ENCODE data around the gene NACA2.
A peak's percentile ranks its signal among the peaks of the same experiment; 100 is the strongest.
"Not testable (repeated sequence)": the region's sequence is repeated elsewhere in the genome, so short reads cannot be mapped to it uniquely, and the experiment has no call there.

Gene NACA2

DNA sequence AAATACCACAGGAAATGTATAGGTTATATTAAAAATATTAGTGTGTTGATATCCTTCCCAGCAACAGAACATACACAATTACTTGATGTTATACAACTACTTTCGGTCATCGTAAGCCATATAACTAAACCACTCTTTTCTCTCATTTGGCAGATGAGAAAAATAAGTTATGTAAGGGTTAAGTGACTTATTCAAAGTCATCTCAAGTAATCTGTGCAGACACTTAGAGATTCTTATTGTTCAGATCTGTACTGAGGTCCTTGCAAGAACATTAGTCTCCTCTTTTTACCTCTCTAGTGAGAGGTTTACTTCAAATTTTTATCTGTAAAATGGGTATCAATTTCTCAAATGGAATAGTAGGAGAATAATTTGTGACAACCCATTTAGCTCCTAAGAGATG, 15.0 kb downstream of the NACA2 start:
- DNase-seq (ENCODE audit: low read depth) = no peak

DNA sequence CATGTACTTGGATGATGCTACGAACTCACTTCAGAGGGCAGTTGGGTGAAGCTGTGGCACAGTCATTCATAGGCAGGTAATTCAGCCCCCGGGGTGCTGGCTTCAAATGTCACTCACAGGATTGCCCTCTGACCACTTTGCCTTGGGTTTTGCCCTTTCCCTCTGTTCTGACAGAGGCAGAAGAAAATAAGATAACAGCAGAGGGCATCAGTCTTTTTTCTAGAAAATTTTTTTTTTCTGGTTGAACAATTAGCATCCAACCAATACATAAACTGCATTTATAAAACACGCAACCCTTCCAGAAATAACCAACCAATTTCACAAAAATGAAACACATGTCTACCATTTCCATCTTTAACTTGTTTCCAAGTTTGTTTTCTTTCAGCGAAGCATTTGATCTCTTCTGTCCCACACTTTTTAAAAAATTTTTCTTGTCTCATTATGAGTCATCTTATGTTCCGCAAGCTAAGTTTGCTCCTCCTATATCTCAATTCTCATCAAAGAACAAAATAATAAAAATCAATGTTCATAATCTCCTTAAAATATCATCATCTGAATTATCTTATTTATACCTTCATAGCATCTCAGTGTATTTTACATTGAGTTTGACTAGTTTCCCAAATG, 15.6 kb downstream of the NACA2 start:
- DNase-seq (ENCODE audit: low read depth) = peak; percentile 16

DNA sequence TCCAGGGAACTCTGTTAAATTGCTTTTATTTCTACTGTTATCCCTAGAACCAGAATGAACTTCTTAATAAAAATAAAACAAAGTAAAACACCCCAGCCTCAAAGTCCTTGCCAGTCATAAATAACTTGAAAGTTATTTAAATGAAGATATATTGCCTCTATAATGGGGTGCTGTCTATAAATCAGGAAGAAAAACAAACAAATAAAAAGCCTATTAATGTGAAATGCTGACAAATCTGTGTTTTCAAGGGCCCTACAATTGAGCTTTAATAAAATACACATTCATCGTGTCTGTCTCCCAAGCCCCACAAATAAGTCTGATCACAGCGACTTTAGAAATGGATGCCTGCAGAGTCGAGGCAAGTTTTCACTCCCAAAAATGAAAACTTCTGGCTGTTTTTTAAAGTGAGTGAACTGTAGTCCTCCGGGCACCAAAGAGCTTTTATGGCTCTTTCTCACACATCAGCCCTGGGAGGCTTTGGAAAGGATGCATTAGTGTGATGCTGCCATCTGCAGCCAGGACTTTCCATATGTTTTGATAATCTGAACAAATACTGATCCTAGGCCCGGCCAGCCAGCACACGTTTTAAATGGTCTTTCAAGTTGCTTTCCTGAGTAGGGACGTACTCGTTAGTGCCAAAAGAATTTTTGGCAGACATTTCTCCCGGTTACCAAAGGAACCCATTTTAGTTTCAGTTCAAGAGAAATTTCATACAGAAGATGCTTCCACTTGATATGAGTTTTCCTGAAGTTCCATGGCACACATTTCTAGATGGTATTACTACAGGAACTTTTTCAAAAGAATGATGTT, 16.3 kb downstream of the NACA2 start:
- DNase-seq (ENCODE audit: low read depth) = peak; percentile 45

DNA sequence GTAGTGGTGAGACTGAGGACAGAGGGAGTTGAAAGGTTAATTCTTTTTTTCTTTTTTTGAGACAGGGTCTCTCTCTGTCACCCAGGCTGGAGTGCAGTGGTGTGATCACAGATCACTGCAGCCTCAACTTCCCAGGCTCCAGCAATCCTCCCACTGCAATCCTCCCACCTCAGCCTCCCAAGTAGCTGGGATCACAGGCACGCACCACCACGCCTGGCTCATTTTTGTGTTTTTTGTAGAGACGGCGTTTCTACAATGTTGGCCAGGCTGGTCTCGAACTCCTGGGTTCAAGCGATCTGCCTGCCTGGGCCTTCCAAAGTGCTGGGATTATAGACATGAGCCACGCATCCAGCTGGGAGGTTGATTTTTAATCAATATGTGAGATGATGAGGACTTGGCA, 18.5 kb downstream of the NACA2 start:
- not testable (repeated sequence) for DNase-seq (ENCODE audit: low read depth)

DNA sequence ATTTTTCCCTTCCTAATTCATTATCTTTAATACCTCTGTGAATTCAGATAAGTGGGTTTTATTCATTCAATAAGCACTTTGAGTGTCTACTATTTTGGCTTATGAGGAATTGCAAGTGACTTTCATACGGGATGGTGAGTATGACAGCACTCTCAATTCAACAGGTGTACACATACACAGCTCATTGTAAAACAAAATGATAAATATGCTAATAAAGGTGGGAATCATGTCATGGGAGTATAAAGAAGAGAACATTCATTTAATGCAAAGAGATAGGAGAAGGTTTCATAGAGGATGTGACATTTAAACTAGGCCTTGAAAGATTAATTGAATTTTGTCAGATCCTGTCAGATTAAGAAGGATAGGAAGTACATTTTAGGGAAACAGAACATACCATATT, 19.4 kb downstream of the NACA2 start:
- DNase-seq (ENCODE audit: low read depth) = no peak

DNA sequence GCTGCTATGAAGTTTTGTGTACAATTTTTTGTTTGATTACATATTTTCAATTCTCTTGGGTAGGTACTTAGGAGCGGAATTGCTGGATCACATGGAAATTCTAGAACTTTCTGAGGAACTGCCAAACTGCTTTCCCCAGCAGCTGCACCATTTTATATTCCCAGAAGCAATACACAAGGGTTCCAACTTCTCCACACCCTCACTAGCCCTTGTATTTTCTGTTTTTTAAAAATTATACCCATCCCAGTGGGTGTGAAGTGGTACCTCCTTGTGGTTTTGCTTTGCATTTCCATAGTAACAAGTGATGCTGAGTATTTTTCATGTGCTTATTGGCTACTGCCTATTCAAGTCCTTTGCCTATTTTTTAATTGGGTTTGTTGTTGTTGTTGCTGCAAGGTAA, 20.9 kb downstream of the NACA2 start:
- peak; percentile 32 for DNase-seq (ENCODE audit: low read depth)

DNA sequence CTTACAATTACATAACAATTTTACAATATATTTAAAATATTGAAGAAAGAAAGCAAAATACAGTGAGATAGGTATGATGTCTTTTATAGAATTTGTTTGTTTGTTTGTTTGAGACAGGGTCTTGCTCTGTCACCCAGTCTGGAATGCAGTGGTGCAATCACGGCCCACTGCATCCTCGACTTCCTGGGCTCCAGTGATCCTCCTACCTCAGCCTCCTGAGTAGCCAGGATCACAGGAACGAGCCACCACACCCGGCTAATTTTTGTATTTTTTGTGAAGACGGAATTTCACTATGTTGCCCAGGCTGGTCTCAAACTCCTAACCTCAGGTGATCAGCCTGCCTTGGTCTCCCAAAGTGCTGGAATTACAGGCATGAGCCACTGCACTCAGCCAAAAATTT, 21.5 kb downstream of the NACA2 start:
- not testable (repeated sequence) for DNase-seq (ENCODE audit: low read depth)

DNA sequence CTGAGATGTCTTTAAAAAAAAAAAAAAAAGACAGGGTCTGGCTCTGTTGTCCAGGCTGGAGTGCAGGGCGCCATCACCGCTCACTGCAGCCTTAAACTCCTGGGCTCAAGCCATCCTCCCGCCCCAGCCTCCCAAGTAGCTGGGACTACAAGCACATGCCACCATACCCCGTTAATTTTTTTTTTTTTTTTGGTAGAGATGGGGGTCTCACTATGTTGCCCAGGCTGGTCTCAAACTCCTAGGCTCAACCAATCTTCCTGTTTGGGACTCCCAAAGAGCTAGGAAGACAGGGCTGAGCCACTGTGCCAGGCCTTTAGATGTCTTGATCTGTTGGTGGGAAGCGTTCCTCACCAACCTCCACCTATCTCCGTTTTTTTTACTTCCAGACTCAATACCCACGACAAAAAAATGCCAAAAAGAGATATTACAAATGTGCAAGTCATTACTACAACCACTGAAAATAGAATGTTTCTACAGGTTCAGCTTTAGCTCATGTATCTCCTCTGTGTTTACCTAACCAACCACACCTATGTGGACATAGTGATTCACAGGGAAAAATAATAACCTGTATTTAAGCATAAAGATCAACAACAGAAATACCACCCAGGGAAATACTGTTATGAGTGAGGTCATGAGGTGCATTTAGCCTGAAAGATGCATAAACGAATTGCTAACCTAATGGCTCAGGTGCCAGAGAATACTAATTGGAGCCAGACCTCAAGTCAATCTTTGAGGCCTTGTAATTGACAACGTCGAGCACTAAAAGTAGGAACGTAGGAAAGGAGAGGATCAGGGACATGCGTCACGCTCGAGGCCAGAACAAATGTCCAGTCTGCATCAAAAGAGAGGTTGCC, 22.6 kb downstream of the NACA2 start:
- no peak for DNase-seq (ENCODE audit: low read depth)

DNA sequence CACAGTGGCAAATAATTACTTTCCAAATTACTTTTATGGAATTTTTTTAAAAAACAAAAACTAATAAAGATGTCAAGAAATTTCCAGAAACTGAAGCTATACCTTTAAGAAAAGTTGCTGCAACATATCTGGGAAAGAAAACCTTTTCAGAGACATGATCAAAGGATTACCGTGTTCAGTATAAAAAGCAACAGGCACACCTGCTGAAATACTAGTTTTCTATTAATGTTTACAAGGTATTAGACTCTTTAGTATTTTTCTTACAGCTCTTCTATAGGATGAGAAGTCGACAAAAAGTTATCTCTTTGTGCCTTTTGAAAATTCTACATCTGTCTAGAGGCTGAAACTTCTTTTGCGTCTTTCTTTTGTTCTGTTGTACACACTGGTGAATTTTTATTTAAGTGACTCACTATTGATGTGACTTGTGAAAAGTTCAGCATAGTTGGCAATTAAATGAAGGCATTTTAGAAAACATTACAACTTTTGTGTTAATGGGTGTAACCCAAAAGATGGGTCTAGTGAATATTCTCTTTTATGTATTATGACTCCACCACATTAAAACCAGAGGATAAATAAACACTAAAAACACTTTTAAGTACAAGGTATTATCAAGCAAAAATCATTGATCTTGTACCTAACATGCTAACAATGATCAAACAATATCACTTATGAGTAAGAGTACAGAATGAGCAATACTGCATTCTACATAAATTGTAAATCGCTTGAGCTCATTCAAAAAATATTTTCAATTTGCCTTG, 23.8 kb downstream of the NACA2 start:
- DNase-seq (ENCODE audit: low read depth) = no peak

DNA sequence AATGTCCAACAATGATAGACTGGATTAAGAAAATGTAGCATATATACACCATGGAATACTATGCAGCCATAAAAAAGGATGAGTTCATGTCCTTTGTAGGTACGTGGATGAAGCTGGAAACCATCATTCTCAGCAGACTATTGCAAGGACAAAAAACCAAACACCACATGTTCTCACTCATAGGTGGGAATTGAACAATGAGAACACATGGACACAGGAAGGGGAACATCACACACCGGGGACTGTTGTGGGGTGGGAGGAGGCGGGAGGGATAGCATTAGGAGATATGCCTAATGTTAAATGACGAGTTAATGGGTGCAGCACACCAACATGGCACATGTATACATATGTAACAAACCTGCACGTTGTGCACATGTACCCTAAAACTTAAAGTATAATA, 24.6 kb downstream of the NACA2 start:
- not testable (repeated sequence) for DNase-seq (ENCODE audit: low read depth)

DNA sequence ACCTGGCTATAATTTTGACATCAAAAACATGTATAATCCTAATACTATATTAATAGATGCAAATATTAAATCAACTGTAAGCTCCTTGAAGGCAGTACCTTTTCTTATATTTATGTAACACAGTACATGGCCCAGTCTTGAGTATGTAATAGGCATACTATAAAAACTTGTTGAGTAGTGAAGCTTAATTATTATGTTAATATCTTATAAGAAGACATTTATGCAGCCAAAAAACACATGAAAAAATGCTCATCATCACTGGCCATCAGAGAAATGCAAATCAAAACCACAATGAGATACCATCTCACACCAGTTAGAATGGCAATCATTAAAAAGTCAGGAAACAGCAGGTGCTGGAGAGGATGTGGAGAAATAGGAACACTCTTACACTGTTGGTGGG, 25.2 kb downstream of the NACA2 start:
- DNase-seq (ENCODE audit: low read depth) = not testable (repeated sequence)

DNA sequence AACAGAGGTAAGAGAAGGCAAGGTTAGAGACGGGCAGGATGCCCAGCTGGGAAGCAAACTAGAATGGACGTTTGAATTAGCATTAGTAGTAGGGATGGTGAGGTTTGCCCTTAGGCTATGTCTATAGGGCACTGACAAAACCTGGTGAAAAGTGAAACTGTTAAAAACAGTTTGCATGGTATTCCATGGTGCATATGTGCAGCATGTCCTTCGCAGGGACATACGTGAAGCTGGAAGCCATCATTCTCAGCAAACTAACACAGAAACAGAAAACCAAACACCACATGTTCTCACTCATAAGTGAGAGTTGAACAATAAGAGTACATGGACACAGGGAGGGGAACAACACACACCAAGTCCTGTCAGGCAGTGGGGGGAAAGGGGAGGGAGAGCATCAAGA, 25.8 kb downstream of the NACA2 start:
- no peak for DNase-seq (ENCODE audit: low read depth)

DNA sequence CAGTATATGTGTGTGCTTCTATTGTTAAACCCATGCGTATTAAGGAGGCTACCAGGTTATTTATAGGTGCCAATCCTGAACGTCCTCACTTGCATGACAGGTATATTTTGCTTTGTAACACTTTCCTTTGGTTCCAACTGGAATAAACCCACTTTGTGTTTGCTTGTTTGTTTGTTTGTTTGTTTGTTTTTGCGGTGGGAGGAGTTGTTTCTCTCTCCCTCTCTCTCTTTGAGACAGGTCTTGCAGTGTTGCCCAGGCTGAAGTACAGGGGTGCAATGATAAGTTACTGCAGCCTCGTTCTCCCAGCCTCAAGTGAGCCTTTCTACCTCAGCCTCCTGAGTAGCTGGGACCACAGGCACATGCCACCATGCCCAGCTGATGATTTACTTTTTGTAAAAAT, 28.7 kb downstream of the NACA2 start:
- DNase-seq (ENCODE audit: low read depth) = no peak

DNA sequence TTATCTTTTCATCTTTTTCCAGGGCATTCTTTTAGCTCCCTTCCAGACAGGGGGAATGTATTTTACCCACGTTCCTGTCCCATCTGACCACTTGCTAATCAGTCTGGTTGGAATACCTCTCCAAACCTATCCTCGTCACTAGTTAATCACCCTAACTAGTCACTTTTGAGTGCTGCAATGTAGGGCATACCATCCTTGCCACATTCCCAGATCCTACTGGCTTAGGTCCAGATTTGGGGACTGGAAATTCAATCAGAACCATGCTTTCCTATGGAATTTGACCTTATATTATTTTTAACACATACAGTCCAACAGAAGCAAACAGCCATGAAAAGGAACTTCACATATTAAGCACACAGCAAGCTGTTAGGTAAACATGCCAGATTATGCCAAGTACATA, 29.7 kb downstream of the NACA2 start:
- DNase-seq (ENCODE audit: low read depth) = no peak

DNA sequence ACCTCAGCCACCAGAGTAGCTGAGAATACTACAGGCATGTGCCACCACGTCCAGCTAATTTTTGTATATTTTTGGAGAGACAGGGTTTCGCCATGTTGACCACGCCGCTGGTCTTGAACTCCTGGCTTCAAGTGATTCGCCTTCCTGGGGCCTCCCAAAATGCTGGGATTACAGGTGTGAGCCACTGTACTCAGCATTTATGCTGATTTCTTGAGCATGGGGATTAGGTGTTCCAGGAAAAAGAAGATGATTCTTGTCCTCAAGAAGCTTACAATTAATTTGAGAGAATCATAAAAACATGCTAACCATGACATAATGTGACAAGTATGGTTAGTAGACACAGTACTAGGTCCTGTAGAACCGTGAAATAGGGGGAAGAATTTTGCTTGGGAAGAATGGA, 30.9 kb downstream of the NACA2 start:
- no peak for DNase-seq (ENCODE audit: low read depth)

DNA sequence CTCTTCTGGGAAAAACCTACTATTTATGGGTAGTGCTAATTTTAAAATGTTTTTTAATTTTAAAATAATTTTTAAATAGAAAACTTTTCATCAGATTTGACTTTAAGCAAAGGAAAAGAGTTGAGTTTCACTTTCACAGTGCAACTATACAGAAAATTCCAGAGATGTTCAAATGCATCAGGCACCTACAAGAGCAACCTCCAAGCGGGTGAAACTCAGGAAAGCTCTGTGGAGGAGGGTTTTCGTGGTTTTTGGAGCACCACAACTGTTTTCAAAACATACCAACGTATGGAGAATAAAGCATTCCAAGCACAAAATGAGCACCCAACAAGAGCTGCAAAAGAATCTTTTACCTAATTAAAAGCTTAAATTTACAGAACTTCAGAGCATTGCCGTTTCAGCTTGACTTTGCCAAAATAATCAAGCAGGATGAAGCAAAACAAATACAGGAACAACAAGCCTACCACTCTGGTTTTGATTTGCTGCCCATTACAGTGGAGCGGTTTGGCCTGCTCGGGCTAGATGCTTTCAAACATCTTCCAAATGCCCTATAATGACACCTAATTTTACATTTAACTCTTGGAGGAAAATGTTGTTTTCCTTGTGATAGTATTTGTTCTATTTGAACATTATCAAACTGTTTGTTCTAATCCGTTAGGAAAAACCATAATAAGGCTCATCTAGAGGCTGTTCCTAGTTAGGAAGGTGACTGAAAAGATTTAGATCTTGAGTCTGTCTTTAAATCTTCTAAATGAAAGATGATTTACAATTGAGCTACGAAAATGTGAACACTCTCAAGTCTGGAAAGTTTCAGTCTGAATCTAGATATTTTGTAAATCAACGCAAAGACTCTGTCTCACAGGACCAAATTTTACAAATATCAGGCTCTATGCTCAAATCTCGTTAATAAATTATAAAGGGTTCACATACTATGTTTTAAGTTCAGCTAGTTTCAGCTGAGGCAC, 34.5 kb downstream of the NACA2 start:
- DNase-seq (ENCODE audit: low read depth) = no peak

DNA sequence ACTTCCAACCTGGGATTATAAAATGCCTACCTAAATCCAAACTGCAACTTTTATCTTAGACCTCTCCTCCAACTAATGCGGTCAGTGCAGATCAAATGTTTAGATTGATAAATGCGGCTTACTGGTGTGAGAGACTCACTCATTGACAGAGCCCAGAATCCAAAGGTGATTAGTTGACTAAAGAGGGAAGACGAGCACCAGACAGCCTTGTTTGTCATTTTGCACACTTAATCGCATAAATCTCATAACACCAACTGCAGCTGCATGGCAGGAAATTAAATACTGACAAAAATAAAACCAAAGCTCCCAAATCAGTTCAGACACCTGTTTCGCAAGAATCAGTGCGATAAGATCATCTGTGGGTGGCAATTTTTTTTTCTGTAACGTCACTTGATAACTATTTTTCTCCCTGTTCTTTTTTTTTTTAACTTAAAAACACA, 35.9 kb downstream of the NACA2 start:
- DNase-seq (ENCODE audit: low read depth) = no peak

DNA sequence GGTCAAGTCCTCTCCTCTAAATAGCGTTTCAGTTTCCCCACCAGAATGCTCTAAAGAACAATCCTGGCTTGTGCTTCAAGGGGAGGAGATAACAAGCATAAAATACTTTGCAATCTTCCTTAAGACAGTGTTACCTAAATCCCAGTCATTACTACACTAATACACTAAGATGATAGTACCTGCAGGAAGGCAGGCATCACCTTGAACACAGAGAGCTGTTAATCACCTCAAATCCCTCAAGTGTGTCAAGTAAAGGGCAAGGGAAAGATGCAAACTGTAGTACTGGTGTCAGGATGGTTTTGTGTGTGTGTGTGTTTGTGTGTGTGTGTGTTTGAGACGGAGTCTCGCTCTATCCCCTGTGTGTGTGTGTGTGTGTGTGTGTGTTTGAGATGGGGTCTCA, 36.8 kb downstream of the NACA2 start:
- DNase-seq (ENCODE audit: low read depth) = no peak

DNA sequence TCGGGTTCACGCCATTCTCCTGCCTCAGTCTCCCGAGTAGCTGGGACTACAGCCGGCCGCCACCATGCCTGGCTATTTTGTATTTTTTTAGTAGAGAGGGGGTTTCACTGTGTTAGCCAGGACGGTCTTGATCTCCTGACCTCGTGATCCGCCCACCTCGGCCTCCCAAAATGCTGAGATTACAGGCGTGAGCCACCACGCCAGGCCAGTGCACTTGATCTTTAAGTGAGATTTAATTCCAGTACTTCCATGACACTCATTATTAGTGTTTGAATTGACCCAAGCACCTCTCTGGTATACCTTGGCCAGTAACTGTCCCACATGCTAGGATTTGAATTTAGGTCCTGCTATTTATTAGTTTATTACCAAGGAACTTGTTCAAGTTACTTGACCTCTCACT, 38.5 kb downstream of the NACA2 start:
- not testable (repeated sequence) for DNase-seq (ENCODE audit: low read depth)

DNA sequence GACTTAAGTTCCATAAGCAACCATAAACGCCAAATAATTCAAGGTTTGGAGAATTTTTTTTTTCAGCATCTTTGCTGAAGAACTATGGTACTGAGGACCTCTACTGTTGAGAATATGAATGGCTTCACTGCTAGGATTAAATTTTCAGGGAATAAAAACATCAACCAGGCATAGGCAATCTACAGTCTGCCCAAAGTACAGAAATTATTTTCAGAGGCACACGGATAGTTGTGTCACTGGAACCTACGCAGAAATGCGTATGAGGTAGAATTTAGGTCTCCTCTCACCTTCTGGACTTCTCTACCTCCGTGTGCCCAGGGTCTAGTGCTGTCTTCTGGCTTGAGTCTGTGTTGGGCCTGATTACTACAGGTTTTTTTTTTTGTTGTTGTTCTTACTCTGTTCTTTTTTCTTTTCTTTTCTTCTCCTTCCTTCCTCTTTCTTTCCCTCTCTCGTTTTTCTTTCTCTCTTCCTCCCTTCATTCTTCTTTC, 39.7 kb downstream of the NACA2 start:
- DNase-seq (ENCODE audit: low read depth) = peak; percentile 54

DNA sequence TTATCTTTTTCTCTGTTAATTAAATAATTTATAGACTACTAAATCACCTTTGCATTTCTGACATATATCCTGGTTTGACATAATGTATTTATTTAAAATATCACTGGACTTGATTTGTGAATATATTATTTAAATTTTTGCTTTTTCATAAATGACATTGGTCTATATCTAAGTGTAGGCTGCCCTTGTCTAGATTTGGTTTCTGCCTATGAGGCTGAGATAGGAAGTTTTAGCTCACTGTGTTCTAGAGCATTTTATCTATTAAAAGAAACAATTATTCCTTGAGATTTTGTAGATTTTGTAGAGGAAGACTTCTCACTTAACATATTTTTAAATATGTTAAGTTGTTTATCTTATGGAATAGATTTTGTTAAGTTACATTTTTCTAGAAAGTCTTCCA, 43.9 kb downstream of the NACA2 start:
- no peak for DNase-seq (ENCODE audit: low read depth)
